HEK293 (cell line): ENCODE measurements around the gene KCTD18.

Experiments used
- CTCF ChIA-PET: fragments of 350-600 bp; formaldehyde crosslinking; extraction: SDS; loops from one replicate; lab custom pipeline; 2021; ENCODE audit warnings: antibody characterized with exemption; lab: Yijun Ruan, JAX
- POLR2A ChIA-PET: fragments of 300-600 bp; formaldehyde crosslinking; extraction: SDS; loops from one replicate; lab custom pipeline; 2020; ENCODE audit warnings: antibody characterized with exemption, inconsistent platforms; lab: Yijun Ruan, JAX
- H3K27ac ChIP-seq: fragments of 200-500 bp; sonication (Bioruptor generic); 2 replicates; pipeline ENCODE4 v1.5.1; 2014; ENCODE audit warnings: low read depth, low read length, control low read depth, inconsistent platforms; ENCODE audit errors: extremely low read depth
- H3K36me3 ChIP-seq, 2 experiments: fragments of 200-500 bp in 1 of 2; sonication (Bioruptor generic) in 1 of 2; 1 replicate in 1 of 2; 2 replicates in 1 of 2; pipeline ENCODE4 v1.5.1; 2014 to 2017; ENCODE audit warnings: inconsistent platforms in 2 of 2, low read length in 2 of 2; ENCODE audit not compliant: control insufficient read depth in 2 of 2, insufficient read depth in 1 of 2
- H3K4me1 ChIP-seq: fragments of 200-500 bp; sonication (Bioruptor generic); 2 replicates; pipeline ENCODE4 v1.5.1; 2014; ENCODE audit warnings: mild to moderate bottlenecking, low read length, inconsistent platforms; ENCODE audit not compliant: control insufficient read depth, insufficient read depth
- H3K4me3 ChIP-seq: 2 replicates; pipeline ENCODE4 v1.5.1; 2011; ENCODE audit warnings: low read depth, mild to moderate bottlenecking, control low read depth, low read length, moderate library complexity
- H3K9me3 ChIP-seq: fragments of 200-500 bp; sonication (Bioruptor generic); 2 replicates; pipeline ENCODE4 v1.5.1; 2014; ENCODE audit warnings: low read depth, low read length, inconsistent platforms; ENCODE audit not compliant: control insufficient read depth, insufficient read depth
- ELK4 ChIP-seq: IDR thresholded peaks from 2 replicates; pipeline ENCODE4 v1.6.1; 2011; ENCODE audit warnings: mild to moderate bottlenecking, low read depth, low read length, borderline replicate concordance
- HOXA7 ChIP-seq: sonication (generic); formaldehyde crosslinking; IDR thresholded peaks from 2 replicates; pipeline ENCODE4 v1.8.1; 2022; ENCODE audit warnings: missing genetic modification reagents, borderline replicate concordance
- KLF17 ChIP-seq: fragments of 450-650 bp; formaldehyde crosslinking; IDR thresholded peaks from 2 replicates; pipeline ENCODE4 v1.5.1; 2016; ENCODE audit warnings: missing biosample characterization, missing genetic modification characterization
- RBAK ChIP-seq: fragments of 450-650 bp; formaldehyde crosslinking; IDR thresholded peaks from 2 replicates; pipeline ENCODE4 v1.5.1; 2016; ENCODE audit warnings: missing biosample characterization, missing genetic modification characterization
- YY1 ChIP-seq: fragments of 450-650 bp; formaldehyde crosslinking; IDR thresholded peaks from 2 replicates; pipeline ENCODE4 v1.5.1; 2018; ENCODE audit warnings: missing biosample characterization, missing genetic modification characterization
- ZBTB1 ChIP-seq: fragments of 450-650 bp; formaldehyde crosslinking; IDR thresholded peaks from 2 replicates; pipeline ENCODE4 v1.5.1; 2016; ENCODE audit warnings: missing biosample characterization, missing genetic modification characterization
- ZBTB10 ChIP-seq: fragments of 450-650 bp; formaldehyde crosslinking; IDR thresholded peaks from 2 replicates; pipeline ENCODE4 v1.5.1; 2016; ENCODE audit warnings: missing biosample characterization, missing genetic modification characterization
- ZBTB11 ChIP-seq: fragments of 450-650 bp; formaldehyde crosslinking; conservative IDR thresholded peaks from 2 replicates; pipeline ENCODE4 v1.5.1; 2016; ENCODE audit warnings: low read depth, missing biosample characterization, missing genetic modification characterization
- ZFP3 ChIP-seq: fragments of 450-650 bp; formaldehyde crosslinking; IDR thresholded peaks from 2 replicates; pipeline ENCODE4 v1.5.1; 2016; ENCODE audit warnings: low read depth, missing biosample characterization, missing genetic modification characterization
- ZFP41 ChIP-seq: fragments of 450-650 bp; formaldehyde crosslinking; IDR thresholded peaks from 2 replicates; pipeline ENCODE4 v1.5.1; 2016; ENCODE audit warnings: missing biosample characterization, missing genetic modification characterization, borderline replicate concordance
- ZNF146 ChIP-seq: fragments of 450-650 bp; formaldehyde crosslinking; IDR thresholded peaks from 2 replicates; pipeline ENCODE4 v1.5.1; 2016; ENCODE audit warnings: missing biosample characterization, missing genetic modification characterization
- ZNF175 ChIP-seq: fragments of 450-650 bp; formaldehyde crosslinking; IDR thresholded peaks from 2 replicates; pipeline ENCODE4 v1.5.1; 2016; ENCODE audit warnings: missing biosample characterization, missing genetic modification characterization
- ZNF18 ChIP-seq: fragments of 450-650 bp; formaldehyde crosslinking; IDR thresholded peaks from 2 replicates; pipeline ENCODE4 v1.5.1; 2016; ENCODE audit warnings: missing biosample characterization, missing genetic modification characterization
- ZNF514 ChIP-seq: fragments of 450-650 bp; formaldehyde crosslinking; IDR thresholded peaks from 2 replicates; pipeline ENCODE4 v1.5.1; 2016; ENCODE audit warnings: missing biosample characterization, missing genetic modification characterization
- ZNF555 ChIP-seq: fragments of 450-650 bp; formaldehyde crosslinking; conservative IDR thresholded peaks from 2 replicates; pipeline ENCODE4 v1.5.1; 2017; ENCODE audit warnings: missing biosample characterization, mild to moderate bottlenecking, missing genetic modification characterization, inconsistent platforms
- ZNF623 ChIP-seq: fragments of 450-650 bp; formaldehyde crosslinking; IDR thresholded peaks from 2 replicates; pipeline ENCODE4 v1.5.1; 2016; ENCODE audit warnings: missing biosample characterization, missing genetic modification characterization
- ZNF670 ChIP-seq: fragments of 450-650 bp; formaldehyde crosslinking; IDR thresholded peaks from 2 replicates; pipeline ENCODE4 v1.5.1; 2016; ENCODE audit warnings: missing biosample characterization, missing genetic modification characterization, low read depth
- ZNF768 ChIP-seq: fragments of 450-650 bp; formaldehyde crosslinking; IDR thresholded peaks from 2 replicates; pipeline ENCODE4 v1.5.1; 2018; ENCODE audit warnings: missing biosample characterization, mild to moderate bottlenecking, missing genetic modification characterization
- ZSCAN4 ChIP-seq: fragments of 450-650 bp; formaldehyde crosslinking; IDR thresholded peaks from 2 replicates; pipeline ENCODE4 v1.5.1; 2017; ENCODE audit warnings: missing biosample characterization, missing genetic modification characterization

Gene KCTD18

GRCh38 chr2:200490001-200490400 is 19.9 kb downstream of the KCTD18 start (continued):
- TF ChIP-seq ZSCAN4 (tag by site-specific recombination) (no peak), ZNF768 (tag by site-specific recombination) (no peak), ZBTB10 (tag by site-specific recombination) (no peak), HOXA7 (CRISPR knock-in tag) (no peak), ZFP41 (tag by site-specific recombination) (no peak), KLF17 (tag by site-specific recombination) (no peak)
- TF ChIP-seq, all 188 proteins: peak for 0

GRCh38 chr2:200488169-200488568 is 21.7 kb downstream of the KCTD18 start:
- Histone ChIP-seq H3K4me3 (no peak overlapping the region), H3K36me3 (peaks cover 0 to 39% of the 10 kb centered on the region in 2 experiments; a peak in 2 of 3 replicates), H3K4me1 (no peaks in the 10 kb centered on the region; the same call in 1 of the 2 replicates), H3K27ac (no peak overlapping the region), H3K9me3 (no peaks in the 10 kb centered on the region)
- POLR2A ChIA-PET = no interaction called here
- TF ChIP-seq ZNF514 (tag by site-specific recombination) (no peak), ZBTB1 (tag by site-specific recombination) (no peak), ZNF18 (tag by site-specific recombination) (no peak), ZBTB10 (tag by site-specific recombination) (no peak), ZNF555 (tag by site-specific recombination) (no peak), ZNF670 (tag by site-specific recombination) (no peak), ELK4 (no peak), ZNF146 (no peak), YY1 (tag by site-specific recombination) (no peak), ZNF175 (tag by site-specific recombination) (no peak), ZFP3 (tag by site-specific recombination) (no peak), ZNF623 (no peak), ZBTB11 (tag by site-specific recombination) (no peak), RBAK (tag by site-specific recombination) (no peak)
- CTCF ChIA-PET = interaction anchor here (0.6 to 1.5 kb wide), 2 partner anchors 409 to 508 kb away, joined by 3 to 4 read pairs; no protein-coding TSS in a partner anchor
